BJ (cell line): ENCODE results near the gene DDX39B. TPM values are rescaled to one million over a fixed set of nuclear protein-coding genes. Genes with fewer than 3 reads are reported as not detected.
A peak's percentile ranks its signal among the peaks of the same experiment; 100 is the strongest.
"Not testable (repeated sequence)": the region's sequence is repeated elsewhere in the genome, so short reads cannot be mapped to it uniquely, and the experiment has no call there.

ENCODE experiments used
- CTCF ChIA-PET: fragments of 350-600 bp; formaldehyde crosslinking; extraction: SDS; loops from one replicate; lab custom pipeline; 2021; ENCODE audit warnings: antibody characterized with exemption, inconsistent platforms; lab: Yijun Ruan, JAX
- POLR2A ChIA-PET: fragments of 300-600 bp; sonication (Branson Sonifier 250); formaldehyde crosslinking; extraction: SDS; loops from one replicate; lab custom pipeline; 2021; ENCODE audit warnings: antibody characterized with exemption; lab: Charles Lee
- DNase-seq: peaks from one replicate; pipeline ENCODE4 v3.0.0-alpha.2; 2011; ENCODE audit warnings: low read depth
- H3K27me3 ChIP-seq: 2 replicates; pipeline ENCODE4 v1.6.0; 2011; ENCODE audit warnings: low read length; ENCODE audit not compliant: control insufficient read depth, insufficient read depth
- H3K36me3 ChIP-seq: 2 replicates; pipeline ENCODE4 v1.5.1; 2011; ENCODE audit warnings: low read length; ENCODE audit not compliant: control insufficient read depth, insufficient read depth
- H3K4me3 ChIP-seq: 2 replicates; pipeline ENCODE4 v1.5.1; 2011; ENCODE audit warnings: low read depth, mild to moderate bottlenecking, control low read depth, low read length
- polyA plus RNA-seq: library from polyadenylated mRNA; depleted of rRNA; stranded (reverse); fragments of >200 nt; gene quantifications from 2 replicates; pipeline ENCODE4 v1.2.3, GENCODE V29; 2011
- TF ChIP-seq, protein P1 (sequence below): IDR thresholded peaks from 2 replicates; pipeline ENCODE4 v1.5.1; 2011; ENCODE audit warnings: low read depth, mild to moderate bottlenecking, control low read depth, inconsistent platforms, low read length, moderate library complexity; ENCODE audit not compliant: insufficient read depth

DDX39B gene
- polyA plus RNA-seq, 1 experiment, result 584 TPM

DNA sequence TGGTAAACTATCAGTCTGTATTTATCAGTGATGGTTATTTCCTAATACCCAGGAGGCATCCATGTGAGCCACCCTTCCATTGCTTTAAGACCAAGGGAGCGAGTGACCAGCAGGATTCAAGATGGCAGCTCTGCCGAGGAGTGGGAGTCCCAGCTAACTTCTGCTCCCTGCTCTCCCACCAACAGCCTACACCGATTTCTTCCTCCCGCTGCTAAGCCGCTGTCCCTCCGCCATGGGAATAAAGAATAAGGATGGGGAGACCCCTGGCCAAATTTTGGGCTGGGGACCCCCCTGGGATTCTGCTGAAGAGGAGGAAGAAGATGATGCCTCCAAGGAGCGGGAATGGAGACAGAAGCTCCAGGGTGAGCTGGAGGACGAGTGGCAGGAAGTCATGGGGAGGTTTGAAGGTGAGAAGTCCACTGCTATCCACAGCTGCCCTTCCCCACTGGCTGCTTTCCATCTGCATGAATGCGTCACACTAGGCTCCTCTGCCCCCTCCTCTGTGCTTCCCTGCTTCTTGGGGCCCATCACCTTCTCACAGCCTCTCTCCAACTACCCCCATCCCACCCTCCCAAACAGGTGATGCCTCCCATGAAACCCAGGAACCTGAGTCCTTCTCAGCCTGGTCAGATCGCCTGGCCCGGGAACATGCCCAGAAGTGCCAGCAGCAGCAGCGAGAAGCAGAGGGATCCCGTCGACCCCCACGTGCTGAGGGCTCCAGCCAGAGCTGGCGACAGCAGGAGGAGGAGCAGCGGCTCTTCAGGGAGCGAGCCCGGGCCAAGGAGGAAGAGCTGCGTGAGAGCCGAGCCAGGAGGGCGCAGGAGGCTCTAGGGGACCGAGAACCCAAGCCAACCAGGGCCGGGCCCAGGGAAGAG, 15.9 kb upstream of the DDX39B start:
- H3K36me3 ChIP-seq, result peaks cover 18% of the 10 kb centered on the region
- no peaks in the 10 kb centered on the region for H3K27me3 ChIP-seq
- no peak for DNase-seq
- ChIA-PET POLR2A (no interaction called here), CTCF (interaction anchor here (3.6 kb wide), 1 partner anchor 39 kb away, joined by 29 read pairs; no protein-coding TSS in a partner anchor)
- H3K4me3 ChIP-seq, result no peak overlapping the region
- TF ChIP-seq, protein P1, sequence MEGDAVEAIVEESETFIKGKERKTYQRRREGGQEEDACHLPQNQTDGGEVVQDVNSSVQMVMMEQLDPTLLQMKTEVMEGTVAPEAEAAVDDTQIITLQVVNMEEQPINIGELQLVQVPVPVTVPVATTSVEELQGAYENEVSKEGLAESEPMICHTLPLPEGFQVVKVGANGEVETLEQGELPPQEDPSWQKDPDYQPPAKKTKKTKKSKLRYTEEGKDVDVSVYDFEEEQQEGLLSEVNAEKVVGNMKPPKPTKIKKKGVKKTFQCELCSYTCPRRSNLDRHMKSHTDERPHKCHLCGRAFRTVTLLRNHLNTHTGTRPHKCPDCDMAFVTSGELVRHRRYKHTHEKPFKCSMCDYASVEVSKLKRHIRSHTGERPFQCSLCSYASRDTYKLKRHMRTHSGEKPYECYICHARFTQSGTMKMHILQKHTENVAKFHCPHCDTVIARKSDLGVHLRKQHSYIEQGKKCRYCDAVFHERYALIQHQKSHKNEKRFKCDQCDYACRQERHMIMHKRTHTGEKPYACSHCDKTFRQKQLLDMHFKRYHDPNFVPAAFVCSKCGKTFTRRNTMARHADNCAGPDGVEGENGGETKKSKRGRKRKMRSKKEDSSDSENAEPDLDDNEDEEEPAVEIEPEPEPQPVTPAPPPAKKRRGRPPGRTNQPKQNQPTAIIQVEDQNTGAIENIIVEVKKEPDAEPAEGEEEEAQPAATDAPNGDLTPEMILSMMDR, result no peak

DNA sequence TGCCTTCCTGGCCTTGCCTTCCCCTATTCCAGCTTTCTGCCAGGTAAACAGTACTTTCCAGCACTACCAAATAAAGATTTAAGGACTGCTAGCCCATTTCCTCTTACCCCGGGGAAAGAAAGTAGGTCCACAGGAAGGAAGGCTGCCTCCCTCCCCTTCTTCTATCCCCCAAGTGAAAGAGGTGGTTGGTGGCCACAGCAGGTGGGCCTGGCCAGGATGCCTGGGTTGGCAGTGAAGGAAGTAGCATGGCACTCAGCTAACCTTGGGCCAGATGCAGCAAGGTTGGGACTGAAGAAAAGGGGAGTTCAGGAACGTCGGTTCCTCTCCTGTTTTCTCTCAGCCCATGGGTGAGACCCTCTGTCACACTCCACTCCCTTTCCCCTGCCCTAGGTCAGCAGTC, 14.5 kb upstream of the DDX39B start:
- TF ChIP-seq, protein P1, result no peak
- H3K27me3 ChIP-seq, result no peaks in the 10 kb centered on the region
- POLR2A ChIA-PET, result no interaction called here
- CTCF ChIA-PET, result interaction anchor here (0.7 to 1.1 kb wide), 2 partner anchors 24 to 25 kb away, joined by 3 to 4 read pairs; no protein-coding TSS in a partner anchor
- no peak for DNase-seq
- H3K4me3 ChIP-seq, result no peak overlapping the region
- peaks cover 18% of the 10 kb centered on the region for H3K36me3 ChIP-seq

DNA sequence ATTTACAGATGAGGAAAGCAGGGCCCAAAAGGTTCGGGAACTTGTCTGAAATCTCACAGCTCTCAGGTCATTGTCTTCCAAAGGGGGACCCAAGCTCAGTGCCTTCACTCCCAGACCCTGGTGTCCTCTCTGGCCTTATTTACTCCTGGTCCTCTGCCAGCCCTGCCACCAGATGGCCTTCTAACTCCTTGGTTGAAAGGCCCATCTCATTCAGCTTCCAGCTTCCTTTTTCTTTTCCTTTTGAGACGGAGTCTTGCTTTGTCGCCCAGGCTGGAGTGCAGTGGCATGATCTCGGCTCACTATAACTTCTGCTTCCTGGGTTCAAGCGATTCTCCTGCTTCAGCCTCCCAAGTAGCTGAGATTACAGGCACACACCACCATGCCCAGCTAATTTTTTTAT, 9.6 kb upstream of the DDX39B start:
- H3K36me3 ChIP-seq, DNase-seq, H3K4me3 ChIP-seq, POLR2A ChIA-PET, H3K27me3 ChIP-seq: not testable (repeated sequence)
- TF ChIP-seq, protein P1, result peak; percentile 34; the same call in 1 of the 2 replicates
- CTCF ChIA-PET, result interaction anchor here (0.9 to 17.0 kb wide), 9 partner anchors 10 to 112 kb away, joined by 3 to 433 read pairs (median 3); partner anchors contain the start of genes LST1, LTB, NCR3 and TNF

DNA sequence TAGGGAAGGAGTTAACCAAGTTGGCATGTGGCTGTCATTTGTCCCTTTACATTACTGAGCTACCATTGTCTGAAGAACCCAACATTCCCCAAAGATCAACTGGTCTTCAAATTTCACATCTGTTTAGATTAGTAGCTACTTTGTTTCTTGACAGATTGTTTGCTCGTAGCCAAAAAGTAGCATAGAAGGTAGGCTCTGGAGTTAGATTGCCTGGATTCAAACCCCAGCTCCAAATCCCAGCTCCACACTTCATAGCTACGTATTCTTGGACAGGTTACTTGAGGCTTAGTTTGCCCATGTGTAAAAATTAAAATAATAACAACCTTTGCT, 6.7 kb upstream of the DDX39B start:
- H3K4me3 ChIP-seq, result peak overlapping the region; percentile 50; the same call in 1 of the 2 replicates
- TF ChIP-seq, protein P1, result no peak
- peaks cover 3% of the 10 kb centered on the region; the same call in 1 of the 2 replicates for H3K36me3 ChIP-seq
- DNase-seq, result no peak
- ChIA-PET CTCF (interaction anchor here (1.2 to 17.0 kb wide), 5 partner anchors 11 to 61 kb away, joined by 3 to 433 read pairs (median 15); partner anchors contain the start of genes LST1, LTB, NCR3 and TNF), POLR2A (interaction anchor here (0.5 kb wide), 1 partner anchor 380 kb away, joined by 16 read pairs; no protein-coding TSS in a partner anchor)
- H3K27me3 ChIP-seq, result no peaks in the 10 kb centered on the region
